Mesendoderm (in vitro differentiated cells): ENCODE data around the gene PITPNC1.
A peak's percentile ranks its signal among the peaks of the same experiment; 100 is the strongest.

Experiments used
- DNase-seq: peaks from one replicate; pipeline ENCODE4 v3.0.0; 2013
- H2AK5ac ChIP-seq: 2 replicates; pipeline ENCODE4 v1.6.1; 2013; ENCODE audit warnings: low read length, inconsistent platforms
- H2BK120ac ChIP-seq: 2 replicates; pipeline ENCODE4 v1.6.1; 2013; ENCODE audit warnings: low read depth, mild to moderate bottlenecking, low read length, moderate library complexity, mixed read lengths
- H2BK15ac ChIP-seq: replicated peaks from 2 replicates; pipeline ENCODE4 v1.6.1; 2013; ENCODE audit warnings: low read depth, mild to moderate bottlenecking, moderate library complexity
- H2BK5ac ChIP-seq: 2 replicates; pipeline ENCODE4 v1.6.1; 2013; ENCODE audit warnings: low read length, inconsistent platforms
- H3K18ac ChIP-seq: 2 replicates; pipeline ENCODE4 v1.6.1; 2013; ENCODE audit warnings: mild to moderate bottlenecking, low read length, mixed read lengths
- H3K23ac ChIP-seq: one replicate; pipeline ENCODE4 v1.6.1; 2013; ENCODE audit warnings: low read length
- H3K27ac ChIP-seq: 2 replicates; pipeline ENCODE4 v1.5.1; 2013; ENCODE audit warnings: low read depth, mild to moderate bottlenecking, inconsistent platforms, low read length, moderate library complexity
- H3K27me3 ChIP-seq: 2 replicates; pipeline ENCODE4 v1.6.1; 2013; ENCODE audit warnings: low read length, control low read depth, mild to moderate bottlenecking, inconsistent platforms; ENCODE audit not compliant: insufficient read depth, poor library complexity
- H3K36me3 ChIP-seq: 2 replicates; pipeline ENCODE4 v1.6.1; 2013; ENCODE audit warnings: low read length, inconsistent platforms; ENCODE audit not compliant: control insufficient read depth, insufficient read depth
- H3K4ac ChIP-seq: one replicate; pipeline ENCODE4 v1.6.1; 2013; ENCODE audit warnings: low read depth, mild to moderate bottlenecking, low read length, moderate library complexity
- H3K4me1 ChIP-seq: 2 replicates; pipeline ENCODE4 v1.6.1; 2013; ENCODE audit warnings: low read depth, low read length, inconsistent platforms; ENCODE audit not compliant: control insufficient read depth
- H3K4me2 ChIP-seq: 2 replicates; pipeline ENCODE4 v1.6.1; 2013; ENCODE audit warnings: low read length
- H3K4me3 ChIP-seq: 2 replicates; pipeline ENCODE4 v1.5.1; 2013; ENCODE audit warnings: mild to moderate bottlenecking, low read length
- H3K56ac ChIP-seq: one replicate; pipeline ENCODE4 v1.6.1; 2013; ENCODE audit warnings: low read length
- H3K79me1 ChIP-seq: 2 replicates; pipeline ENCODE4 v1.6.1; 2013; ENCODE audit warnings: low read length, inconsistent platforms
- H3K79me2 ChIP-seq: 2 replicates; pipeline ENCODE4 v1.6.1; 2013; ENCODE audit warnings: mild to moderate bottlenecking, low read length; ENCODE audit not compliant: control insufficient read depth, insufficient read depth
- H3K9ac ChIP-seq: 2 replicates; pipeline ENCODE4 v1.6.1; 2013; ENCODE audit warnings: low read length, inconsistent platforms
- H4K5ac ChIP-seq: one replicate; pipeline ENCODE4 v1.6.1; 2013; ENCODE audit warnings: low read length
- H4K8ac ChIP-seq: one replicate; pipeline ENCODE4 v1.6.1; 2013; ENCODE audit warnings: low read depth, mild to moderate bottlenecking, control low read depth, low read length, moderate library complexity
- WGBS: extraction: QIAGEN DNeasy Blood & Tissue Kit; methylation state at CpG from one replicate; pipeline ENCODE4 v1.1.7; 2013; ENCODE audit warnings: low lambda C conversion rate, missing lambda C conversion rate; ENCODE audit not compliant: insufficient coverage; ENCODE audit errors: extremely low coverage; 5-methylcytosine and 5-hydroxymethylcytosine counted together

The PITPNC1 gene

GRCh38 chr17:67559381-67559966 is 182.4 kb downstream of the PITPNC1 start:
- DNase-seq: peak; percentile 54
- Histone ChIP-seq H4K8ac (no peak overlapping the region), H3K27me3 (no peaks in the 10 kb centered on the region), H3K4me1 (no peaks in the 10 kb centered on the region), H3K9ac (no peak overlapping the region), H3K27ac (no peak overlapping the region), H2BK5ac (no peak overlapping the region), H2BK15ac (no peak overlapping the region), H3K4me3 (no peak overlapping the region), H3K56ac (no peak overlapping the region), H3K4ac (no peak overlapping the region), H3K36me3 (no peaks in the 10 kb centered on the region), H3K79me2 (no peaks in the 10 kb centered on the region), H2BK120ac (no peak overlapping the region), H3K4me2 (no peak overlapping the region), H2AK5ac (no peak overlapping the region), H4K5ac (no peak overlapping the region), H3K79me1 (no peaks in the 10 kb centered on the region), H3K23ac (no peak overlapping the region), H3K18ac (no peak overlapping the region)
- no CpG with 5 or more reads among the region's 10 CpGs for WGBS

- H2BK15ac ChIP-seq: no peak overlapping the region
- H3K4me1 ChIP-seq: no peaks in the 10 kb centered on the region
- no peak overlapping the region for H4K5ac ChIP-seq
- no peak overlapping the region for H2AK5ac ChIP-seq
- no peak overlapping the region for H3K23ac ChIP-seq
- DNase-seq: no peak
- no CpG with 5 or more reads among the region's 10 CpGs for WGBS
- no peaks in the 10 kb centered on the region for H3K79me2 ChIP-seq
- no peaks in the 10 kb centered on the region for H3K27me3 ChIP-seq
- no peak overlapping the region for H2BK120ac ChIP-seq
- H3K79me1 ChIP-seq: no peaks in the 10 kb centered on the region
- no peak overlapping the region for H3K4me2 ChIP-seq
- no peak overlapping the region for H3K9ac ChIP-seq
- H3K18ac ChIP-seq: no peak overlapping the region
- H3K4me3 ChIP-seq: no peak overlapping the region
- H3K56ac ChIP-seq: no peak overlapping the region
- no peaks in the 10 kb centered on the region for H3K36me3 ChIP-seq
- H3K4ac ChIP-seq: no peak overlapping the region
- H4K8ac ChIP-seq: no peak overlapping the region
- no peak overlapping the region for H2BK5ac ChIP-seq
- H3K27ac ChIP-seq: no peak overlapping the region
Observed at GRCh38 chr17:67562005-67562404, 184.9 kb downstream of the PITPNC1 start.

- H3K56ac ChIP-seq: no peak overlapping the region
- no peak overlapping the region for H2BK120ac ChIP-seq
- H3K27ac ChIP-seq: no peak overlapping the region
- H2BK15ac ChIP-seq: no peak overlapping the region
- no peak overlapping the region for H3K4me2 ChIP-seq
- no peak overlapping the region for H2BK5ac ChIP-seq
- H3K79me2 ChIP-seq: no peaks in the 10 kb centered on the region
- no peak overlapping the region for H3K4ac ChIP-seq
- no peak overlapping the region for H3K4me3 ChIP-seq
- H3K36me3 ChIP-seq: no peaks in the 10 kb centered on the region
- H3K18ac ChIP-seq: no peak overlapping the region
- DNase-seq: no peak
- no peak overlapping the region for H4K8ac ChIP-seq
- no peaks in the 10 kb centered on the region for H3K4me1 ChIP-seq
- H3K79me1 ChIP-seq: no peaks in the 10 kb centered on the region
- no peak overlapping the region for H3K23ac ChIP-seq
- no peak overlapping the region for H2AK5ac ChIP-seq
- no peak overlapping the region for H3K9ac ChIP-seq
- H3K27me3 ChIP-seq: no peaks in the 10 kb centered on the region
- no peak overlapping the region for H4K5ac ChIP-seq
Observed at GRCh38 chr17:67563692-67564228, 186.7 kb downstream of the PITPNC1 start.

- no peak overlapping the region for H3K4me2 ChIP-seq
- no peak overlapping the region for H4K8ac ChIP-seq
- H3K27me3 ChIP-seq: no peaks in the 10 kb centered on the region
- no peak overlapping the region for H2AK5ac ChIP-seq
- DNase-seq: no peak
- no peak overlapping the region for H2BK120ac ChIP-seq
- H3K18ac ChIP-seq: no peak overlapping the region
- H3K27ac ChIP-seq: no peak overlapping the region
- no peak overlapping the region for H3K4ac ChIP-seq
- no peaks in the 10 kb centered on the region for H3K79me1 ChIP-seq
- no peak overlapping the region for H3K23ac ChIP-seq
- H2BK15ac ChIP-seq: no peak overlapping the region
- H3K4me1 ChIP-seq: no peaks in the 10 kb centered on the region
- H3K9ac ChIP-seq: no peak overlapping the region
- no peak overlapping the region for H4K5ac ChIP-seq
- H3K36me3 ChIP-seq: no peaks in the 10 kb centered on the region
- no peak overlapping the region for H3K4me3 ChIP-seq
- H3K79me2 ChIP-seq: no peaks in the 10 kb centered on the region
- H2BK5ac ChIP-seq: no peak overlapping the region
- WGBS: no CpG with 5 or more reads among the region's 2 CpGs
- H3K56ac ChIP-seq: no peak overlapping the region
Observed at GRCh38 chr17:67565068-67565467, 188.0 kb downstream of the PITPNC1 start.

GRCh38 chr17:67566656-67567055 is 189.6 kb downstream of the PITPNC1 start:
- Histone ChIP-seq H3K4me3 (no peak overlapping the region), H3K4me1 (no peaks in the 10 kb centered on the region), H2BK120ac (no peak overlapping the region), H3K56ac (no peak overlapping the region), H3K4ac (no peak overlapping the region), H2BK5ac (no peak overlapping the region), H4K5ac (no peak overlapping the region), H4K8ac (no peak overlapping the region), H3K79me2 (no peaks in the 10 kb centered on the region), H3K9ac (no peak overlapping the region), H3K27ac (no peak overlapping the region), H3K18ac (no peak overlapping the region), H3K23ac (no peak overlapping the region), H3K4me2 (no peak overlapping the region), H3K79me1 (no peaks in the 10 kb centered on the region), H3K36me3 (no peaks in the 10 kb centered on the region), H2AK5ac (no peak overlapping the region), H2BK15ac (no peak overlapping the region), H3K27me3 (no peaks in the 10 kb centered on the region)
- WGBS: no CpG with 5 or more reads among the region's 3 CpGs
- DNase-seq: no peak

GRCh38 chr17:67569015-67569451 is 192.0 kb downstream of the PITPNC1 start:
- no peak overlapping the region for H3K9ac ChIP-seq
- no peak overlapping the region for H2AK5ac ChIP-seq
- H3K4me3 ChIP-seq: no peak overlapping the region
- no peak overlapping the region for H2BK5ac ChIP-seq
- H3K23ac ChIP-seq: no peak overlapping the region
- H3K79me1 ChIP-seq: no peaks in the 10 kb centered on the region
- no peaks in the 10 kb centered on the region for H3K36me3 ChIP-seq
- H3K27ac ChIP-seq: no peak overlapping the region
- no CpG with 5 or more reads among the region's 5 CpGs for WGBS
- H3K27me3 ChIP-seq: no peaks in the 10 kb centered on the region
- no peak for DNase-seq
- no peaks in the 10 kb centered on the region for H3K4me1 ChIP-seq
- no peak overlapping the region for H3K56ac ChIP-seq
- H4K8ac ChIP-seq: no peak overlapping the region
- no peak overlapping the region for H2BK15ac ChIP-seq
- H4K5ac ChIP-seq: no peak overlapping the region
- no peak overlapping the region for H3K4me2 ChIP-seq
- H3K18ac ChIP-seq: no peak overlapping the region
- H3K79me2 ChIP-seq: no peaks in the 10 kb centered on the region
- H3K4ac ChIP-seq: no peak overlapping the region
- no peak overlapping the region for H2BK120ac ChIP-seq
